Skeletal muscle satellite cell (primary cell): ENCODE results near the gene DUSP18.

Experiments used
- H3K27me3 ChIP-seq: 2 replicates; pipeline ENCODE4 v1.7.0; 2013; ENCODE audit warnings: low read length; ENCODE audit not compliant: control insufficient read depth, insufficient read depth
- H3K36me3 ChIP-seq: 2 replicates; pipeline ENCODE4 v1.7.0; 2013; ENCODE audit warnings: mild to moderate bottlenecking, control low read depth, low read length; ENCODE audit not compliant: insufficient read depth
- H3K4me1 ChIP-seq: 2 replicates; pipeline ENCODE4 v1.7.0; 2013; ENCODE audit warnings: low read length; ENCODE audit not compliant: control insufficient read depth, insufficient read depth
- H3K4me2 ChIP-seq: 2 replicates; pipeline ENCODE4 v1.7.0; 2013; ENCODE audit warnings: mild to moderate bottlenecking, low read length
- H3K4me3 ChIP-seq: 2 replicates; pipeline ENCODE4 v1.7.0; 2013; ENCODE audit warnings: low read length
- H3K9ac ChIP-seq: 2 replicates; pipeline ENCODE4 v1.7.0; 2013; ENCODE audit warnings: mild to moderate bottlenecking, low read depth, low read length, moderate library complexity
- H3K9me3 ChIP-seq: replicated peaks from 2 replicates; pipeline ENCODE4 v1.7.0; 2013; ENCODE audit warnings: mild to moderate bottlenecking, control low read depth, low read length

DUSP18 gene

DNA sequence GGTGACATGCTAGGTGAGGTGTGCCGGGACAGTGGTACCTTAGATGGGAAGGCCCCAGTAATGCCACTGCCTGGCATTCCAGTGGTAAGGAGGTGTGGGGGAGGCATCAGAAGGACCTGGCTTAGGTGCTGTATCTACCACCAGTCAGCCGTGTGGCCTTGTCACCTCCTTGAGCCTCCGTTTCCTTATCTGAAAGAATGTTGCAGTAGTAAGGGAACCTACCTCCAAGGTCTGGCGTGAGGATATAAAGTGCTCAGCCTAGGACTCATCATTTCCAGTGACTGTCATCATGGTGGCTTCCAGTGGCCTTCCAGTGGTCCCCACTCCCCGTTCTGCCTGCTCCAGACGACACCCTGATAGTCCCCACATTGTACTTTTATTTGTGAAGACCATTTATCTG lies 6.8 kb upstream of the DUSP18 start:
- Histone ChIP-seq H3K9me3 (no peaks in the 10 kb centered on the region), H3K27me3 (no peaks in the 10 kb centered on the region), H3K36me3 (no peaks in the 10 kb centered on the region), H3K9ac (no peak overlapping the region), H3K4me1 (no peaks in the 10 kb centered on the region), H3K4me2 (no peak overlapping the region), H3K4me3 (no peak overlapping the region)

- Histone ChIP-seq H3K9me3 (no peaks in the 10 kb centered on the region), H3K36me3 (no peaks in the 10 kb centered on the region), H3K27me3 (no peaks in the 10 kb centered on the region), H3K4me1 (peaks cover 4% of the 10 kb centered on the region), H3K9ac (no peak overlapping the region), H3K4me2 (no peak overlapping the region), H3K4me3 (no peak overlapping the region)
Observed at GRCh38 chr22:30673136-30673535, 5.5 kb upstream of the DUSP18 start.

DNA sequence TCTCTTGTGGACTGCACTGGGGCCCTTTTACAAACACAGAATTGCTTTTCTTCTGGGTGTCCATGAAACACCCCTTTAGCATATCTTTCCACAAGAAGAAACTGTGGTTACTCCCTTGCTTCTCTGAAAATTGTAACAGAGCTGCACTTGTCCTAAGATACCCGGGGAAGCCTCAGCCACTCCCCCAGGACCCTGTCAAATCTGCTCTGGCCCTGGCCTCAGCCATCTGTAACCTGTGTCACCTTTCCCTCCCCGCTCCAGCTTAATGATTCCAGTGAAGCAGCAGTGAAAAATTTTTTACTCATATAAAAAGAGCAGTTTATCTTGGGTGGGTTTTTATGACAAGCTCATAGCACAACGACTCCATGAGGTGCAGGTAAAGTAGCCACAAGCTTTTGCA lies 3.4 kb upstream of the DUSP18 start:
- H3K27me3 ChIP-seq = no peaks in the 10 kb centered on the region
- H3K9ac ChIP-seq = no peak overlapping the region
- no peak overlapping the region for H3K4me3 ChIP-seq
- H3K4me1 ChIP-seq = peaks cover 11% of the 10 kb centered on the region
- H3K9me3 ChIP-seq = no peaks in the 10 kb centered on the region
- no peak overlapping the region for H3K4me2 ChIP-seq
- H3K36me3 ChIP-seq = no peaks in the 10 kb centered on the region

GRCh38 chr22:30668386-30668710 lies 673 bp upstream of the DUSP18 start:
- no peaks in the 10 kb centered on the region for H3K9me3 ChIP-seq
- peak overlapping the region; percentile 96 for H3K4me3 ChIP-seq
- H3K36me3 ChIP-seq = peaks cover 6% of the 10 kb centered on the region
- H3K27me3 ChIP-seq = no peaks in the 10 kb centered on the region
- H3K4me2 ChIP-seq = peak overlapping the region; percentile 98
- peaks cover 11% of the 10 kb centered on the region for H3K4me1 ChIP-seq
- peak overlapping the region; percentile 82 for H3K9ac ChIP-seq

GRCh38 chr22:30667107-30667493 lies 575 bp downstream of the DUSP18 start:
- peaks cover 14% of the 10 kb centered on the region for H3K36me3 ChIP-seq
- H3K4me3 ChIP-seq = peak overlapping the region; percentile 96
- H3K9ac ChIP-seq = peak overlapping the region; percentile 82
- no peaks in the 10 kb centered on the region for H3K27me3 ChIP-seq
- peak overlapping the region; percentile 98 for H3K4me2 ChIP-seq
- H3K4me1 ChIP-seq = peaks cover 11% of the 10 kb centered on the region
- H3K9me3 ChIP-seq = no peaks in the 10 kb centered on the region

GRCh38 chr22:30665786-30666185 lies 1.9 kb downstream of the DUSP18 start:
- peaks cover 11% of the 10 kb centered on the region for H3K4me1 ChIP-seq
- H3K9me3 ChIP-seq = no peaks in the 10 kb centered on the region
- H3K9ac ChIP-seq = no peak overlapping the region
- no peak overlapping the region for H3K4me3 ChIP-seq
- H3K27me3 ChIP-seq = no peaks in the 10 kb centered on the region
- H3K36me3 ChIP-seq = peaks cover 20% of the 10 kb centered on the region
- no peak overlapping the region for H3K4me2 ChIP-seq

- Histone ChIP-seq H3K4me2 (no peak overlapping the region), H3K36me3 (peaks cover 20% of the 10 kb centered on the region), H3K4me3 (no peak overlapping the region), H3K9me3 (no peaks in the 10 kb centered on the region), H3K27me3 (no peaks in the 10 kb centered on the region), H3K9ac (no peak overlapping the region), H3K4me1 (peaks cover 11% of the 10 kb centered on the region)
Observed at GRCh38 chr22:30665266-30665665, 2.4 kb downstream of the DUSP18 start.

DNA sequence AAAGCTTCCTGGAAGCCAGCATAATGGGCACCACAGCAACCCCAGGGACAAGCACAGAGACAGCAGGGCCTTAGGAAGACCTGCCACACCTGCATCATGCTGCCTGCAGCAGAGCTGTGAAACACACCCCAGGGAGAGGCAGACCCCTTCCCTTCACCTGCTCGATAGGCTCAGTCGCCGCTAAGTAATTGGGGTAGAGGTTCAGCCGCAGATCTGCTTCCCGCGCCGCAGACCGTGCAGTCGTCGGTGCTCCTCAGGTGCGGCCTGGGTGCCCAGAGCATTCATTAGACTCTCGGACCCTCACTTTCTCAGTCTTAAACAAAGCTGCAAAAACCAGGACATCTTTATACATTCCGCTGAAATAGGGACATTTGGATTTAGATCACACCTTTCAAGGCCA lies 2.9 kb downstream of the DUSP18 start:
- Histone ChIP-seq H3K4me3 (no peak overlapping the region), H3K36me3 (peaks cover 20% of the 10 kb centered on the region)

DNA sequence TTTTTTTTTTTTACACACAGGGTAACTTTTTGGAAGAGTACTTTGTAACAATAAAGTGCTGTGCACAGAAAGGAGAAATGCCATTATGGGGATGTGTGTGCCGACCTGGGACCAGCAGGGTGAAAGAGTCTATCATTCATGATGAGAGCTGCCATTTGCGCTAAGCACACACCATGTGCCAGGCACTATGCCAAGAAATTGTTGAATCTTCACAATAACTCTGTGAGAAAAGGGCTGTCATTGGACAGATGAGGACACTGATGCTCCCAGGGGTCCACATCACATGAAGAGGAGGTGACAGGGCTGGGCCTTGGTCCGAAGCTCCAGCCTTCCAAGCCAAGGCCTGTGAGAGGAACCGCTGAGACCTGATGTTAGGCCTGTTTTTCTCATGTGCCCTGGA lies 5.6 kb downstream of the DUSP18 start:
- H3K36me3 ChIP-seq = peaks cover 20% of the 10 kb centered on the region
- no peaks in the 10 kb centered on the region for H3K27me3 ChIP-seq
- H3K9me3 ChIP-seq = no peaks in the 10 kb centered on the region
- no peak overlapping the region for H3K9ac ChIP-seq
- no peak overlapping the region for H3K4me3 ChIP-seq
- peaks cover 5% of the 10 kb centered on the region for H3K4me1 ChIP-seq
- H3K4me2 ChIP-seq = no peak overlapping the region

More for the DNA sequence above, 2.9 kb downstream of the DUSP18 start:
- Histone ChIP-seq H3K4me1 (peaks cover 11% of the 10 kb centered on the region), H3K9me3 (no peaks in the 10 kb centered on the region), H3K9ac (no peak overlapping the region), H3K27me3 (no peaks in the 10 kb centered on the region), H3K4me2 (no peak overlapping the region)

DNA sequence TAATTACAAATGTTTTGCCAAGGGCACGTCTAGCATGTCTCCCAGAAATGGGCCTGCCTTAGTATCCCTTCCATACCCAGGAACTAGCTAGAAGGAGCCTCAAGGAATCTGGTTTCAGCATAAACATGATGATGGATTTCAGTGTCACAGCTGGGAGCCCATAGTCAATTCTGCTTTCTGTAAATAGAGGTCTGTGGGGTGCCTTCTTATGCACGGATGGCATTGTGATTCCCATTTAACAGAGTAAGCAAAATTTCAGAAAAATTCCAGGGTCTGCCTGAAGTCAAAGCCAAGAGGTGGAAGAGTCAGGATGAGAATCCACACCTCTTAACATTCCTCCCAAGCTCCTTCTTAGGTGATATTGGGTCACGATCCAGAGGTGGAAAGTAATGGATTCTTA lies 12.1 kb downstream of the DUSP18 start:
- H3K4me3 ChIP-seq = no peak overlapping the region
- H3K9me3 ChIP-seq = no peaks in the 10 kb centered on the region
- H3K9ac ChIP-seq = no peak overlapping the region
- no peak overlapping the region for H3K4me2 ChIP-seq
- no peaks in the 10 kb centered on the region for H3K4me1 ChIP-seq
- H3K27me3 ChIP-seq = no peaks in the 10 kb centered on the region
- no peaks in the 10 kb centered on the region for H3K36me3 ChIP-seq

- Histone ChIP-seq H3K27me3 (no peaks in the 10 kb centered on the region), H3K4me2 (no peak overlapping the region), H3K9me3 (no peaks in the 10 kb centered on the region), H3K36me3 (no peaks in the 10 kb centered on the region), H3K9ac (no peak overlapping the region), H3K4me3 (no peak overlapping the region), H3K4me1 (peaks cover 5% of the 10 kb centered on the region)
Observed at GRCh38 chr22:30654361-30654760, 13.3 kb downstream of the DUSP18 start.

- Histone ChIP-seq H3K36me3 (no peaks in the 10 kb centered on the region), H3K4me1 (peaks cover 11% of the 10 kb centered on the region), H3K27me3 (no peaks in the 10 kb centered on the region), H3K9ac (no peak overlapping the region), H3K4me3 (no peak overlapping the region), H3K9me3 (no peaks in the 10 kb centered on the region), H3K4me2 (no peak overlapping the region)
Observed at GRCh38 chr22:30652852-30653251, 14.8 kb downstream of the DUSP18 start.
